CD1c-positive myeloid dendritic cell (primary cell): ENCODE measurements around the gene SLC25A38.

ENCODE experiments used
- DNase-seq: peaks from one replicate; pipeline ENCODE4 v3.0.0-alpha.2; 2016; ENCODE audit errors: extremely low spot score

The SLC25A38 gene

DNA sequence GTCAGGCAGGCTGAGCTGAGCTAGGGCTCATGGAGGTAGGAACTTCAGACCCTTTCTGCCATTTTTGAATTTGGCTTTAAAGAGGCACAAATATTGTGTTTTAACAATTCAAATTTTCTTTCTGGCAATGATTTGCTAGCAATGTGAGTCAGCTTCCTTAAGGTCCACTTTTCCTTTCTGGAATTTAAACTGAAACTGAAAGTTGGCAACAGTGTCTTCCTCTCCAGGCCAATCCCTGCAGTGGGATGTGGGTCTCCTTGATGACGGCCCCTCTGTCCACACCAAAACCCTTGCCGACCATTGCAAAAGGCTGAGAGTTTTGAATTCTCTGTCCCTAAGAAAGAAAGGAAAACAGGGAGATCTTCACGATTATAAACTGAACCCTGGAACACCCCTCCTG, 50.5 kb downstream of the SLC25A38 start:
- DNase-seq = no peak

DNA sequence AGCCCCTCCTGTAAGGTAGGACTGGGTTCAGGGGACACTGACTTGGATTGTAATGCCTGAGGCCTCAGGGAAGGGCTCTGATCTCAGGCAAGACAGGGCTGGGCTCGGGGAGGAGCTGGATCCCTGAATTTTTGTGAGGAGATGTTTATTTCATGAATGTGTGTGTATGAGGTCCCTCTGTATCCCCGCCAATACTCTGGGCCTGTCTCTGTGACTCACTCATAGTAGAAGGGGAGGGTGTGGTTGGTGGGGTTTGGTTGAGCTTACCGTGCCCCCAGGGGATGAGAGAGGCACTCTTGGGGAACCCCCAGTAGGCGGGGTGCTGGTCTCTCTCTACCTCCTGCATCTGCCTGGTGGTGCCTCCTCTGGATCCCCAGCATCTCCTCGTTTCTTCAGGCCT, 51.4 kb downstream of the SLC25A38 start:
- DNase-seq = no peak

DNA sequence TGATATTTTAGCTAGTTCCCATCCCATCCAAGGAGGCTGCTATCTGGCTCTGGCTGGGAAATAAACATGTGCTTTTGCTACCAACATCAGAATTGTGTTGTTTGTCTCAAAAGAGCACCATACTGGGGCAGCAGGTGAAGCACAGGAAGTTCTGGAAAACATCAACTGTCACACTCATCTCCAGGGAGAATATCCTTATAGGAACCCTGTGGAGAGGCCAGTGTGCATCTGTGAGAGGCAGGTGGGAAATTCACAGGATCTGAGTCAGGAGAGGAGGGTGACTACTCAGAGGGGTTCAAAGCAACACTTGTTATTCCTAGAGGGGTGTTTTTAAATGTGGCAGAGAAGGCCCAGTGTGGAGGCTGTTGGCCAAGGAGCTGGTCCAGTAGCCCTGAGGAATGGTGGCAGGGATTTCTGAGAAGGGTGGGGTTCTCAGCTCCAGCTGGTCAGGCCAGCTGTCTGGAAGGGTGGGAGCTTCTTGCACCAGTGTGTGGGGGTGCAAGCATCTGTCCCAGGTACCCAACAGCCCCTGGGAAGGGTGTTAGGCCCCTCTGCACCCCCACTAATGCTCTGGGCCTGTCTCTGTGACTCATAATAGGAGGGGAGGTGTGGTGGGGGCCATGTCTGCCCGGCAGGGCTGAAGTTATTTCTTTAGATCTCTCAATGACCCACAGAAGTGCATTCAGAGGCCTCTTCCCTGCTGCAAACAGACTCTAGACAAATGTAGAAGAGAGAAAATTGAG, 52.0 kb downstream of the SLC25A38 start:
- no peak for DNase-seq

DNA sequence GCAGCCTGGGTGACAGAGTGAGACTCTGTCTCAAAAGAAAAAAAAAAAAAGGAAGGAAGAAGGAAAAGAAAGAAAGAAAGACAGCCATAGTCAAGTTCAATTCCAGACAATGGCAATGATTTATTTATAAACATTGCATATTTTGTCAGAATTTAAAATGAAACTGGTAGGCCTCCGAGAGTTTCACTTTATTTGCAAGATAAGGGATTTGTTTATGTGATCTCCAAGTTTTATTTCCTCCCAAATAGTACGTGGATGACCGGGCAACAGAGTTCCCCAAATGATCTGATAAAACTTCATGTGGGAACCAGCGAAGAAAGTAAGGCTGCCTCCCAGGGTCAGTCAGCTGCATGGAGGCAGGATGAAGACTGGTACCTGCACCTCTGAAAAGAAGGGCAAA, 55.7 kb downstream of the SLC25A38 start:
- DNase-seq = no peak

DNA sequence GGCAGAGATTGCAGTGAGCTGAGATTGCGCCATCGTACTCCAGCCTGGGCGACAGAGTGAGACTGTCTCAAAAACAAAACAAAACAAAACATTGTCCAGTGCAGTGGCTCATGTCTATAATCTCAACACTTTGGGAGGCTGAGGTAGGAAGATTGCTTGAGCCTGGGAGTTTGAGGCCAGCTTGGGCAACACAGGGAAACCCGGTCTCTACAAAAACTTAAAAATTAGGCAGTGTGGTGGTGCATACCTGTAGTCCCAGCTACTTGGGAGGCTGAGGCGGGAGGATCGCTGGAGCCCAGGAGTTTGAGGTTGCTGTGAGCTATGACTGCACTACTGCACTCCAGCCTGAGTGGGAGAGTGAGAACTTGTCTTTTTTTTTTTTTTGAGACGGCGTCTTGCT, 57.1 kb downstream of the SLC25A38 start:
- DNase-seq = no peak

DNA sequence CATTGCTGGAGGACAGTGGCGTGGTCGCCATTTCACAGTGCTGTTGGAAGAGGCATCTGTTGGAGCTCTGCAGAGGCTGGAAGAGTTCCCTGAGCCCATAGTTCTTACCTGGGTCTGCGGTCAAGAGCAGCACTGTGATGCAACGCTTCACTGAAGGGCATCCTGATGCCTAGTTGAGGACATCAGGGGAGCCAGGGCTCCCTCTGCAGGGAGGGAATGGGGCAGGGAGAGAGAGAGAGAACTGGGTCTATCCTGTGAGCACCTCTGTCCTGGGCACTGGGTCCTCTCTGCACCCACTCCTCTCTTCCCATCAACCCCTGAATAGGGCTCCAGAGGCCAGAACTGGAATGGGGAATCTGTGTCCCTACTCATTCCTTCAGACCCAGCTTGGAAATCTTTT, 60.4 kb downstream of the SLC25A38 start:
- no peak for DNase-seq

DNA sequence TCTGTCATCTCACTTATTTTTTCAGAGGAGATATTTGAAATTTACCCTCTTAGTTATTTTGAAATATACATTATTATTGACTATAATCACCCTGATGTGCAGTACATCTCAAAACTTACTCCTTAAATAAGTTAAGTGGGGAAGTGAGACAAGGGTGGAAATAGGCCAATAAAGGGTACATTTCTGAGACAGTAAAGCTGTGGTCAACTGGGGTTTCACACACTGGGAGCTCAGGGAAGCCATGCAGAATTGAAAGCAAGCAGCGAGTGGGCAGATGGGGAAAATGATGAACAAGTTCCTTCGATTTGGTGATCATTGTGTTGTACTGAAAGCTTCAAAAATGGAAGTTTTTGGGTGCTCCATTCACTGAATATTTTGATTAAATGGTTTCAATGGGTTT, 62.8 kb downstream of the SLC25A38 start:
- DNase-seq = peak; percentile 16

DNA sequence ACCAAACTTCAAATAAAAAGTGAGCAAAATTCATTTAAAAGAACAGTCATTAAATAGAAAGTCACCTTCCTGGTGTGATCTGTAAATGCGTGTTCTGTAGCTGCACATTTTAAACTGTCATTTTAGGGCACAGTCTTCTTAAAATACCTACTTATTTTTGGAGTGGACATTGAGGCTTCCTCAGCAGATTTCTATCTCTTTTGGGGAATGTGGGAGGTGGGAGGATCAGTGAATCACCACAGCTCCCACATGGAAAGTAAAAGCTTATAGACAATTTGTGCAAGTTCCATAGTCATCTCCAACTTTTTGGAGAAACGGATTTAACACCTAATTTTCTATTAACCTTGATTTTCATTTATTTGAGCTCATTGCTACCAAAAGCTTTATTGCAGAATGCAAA, 63.3 kb downstream of the SLC25A38 start:
- no peak for DNase-seq
